ENCODE data around the gene POMC.
"Not testable (repeated sequence)": the region's sequence is repeated elsewhere in the genome, so short reads cannot be mapped to it uniquely, and the experiment has no call there.

The POMC gene

GRCh38 chr2:25168256-25169072, at the start of gene POMC:
Gene POMC (minus strand): TSS chr2:25168580. CDS start chr2:25164772, 3,808 bp downstream.
- DNase-seq (ENCODE audit: low spot score), result peak; percentile 31

- no peak for DNase-seq (ENCODE audit: low spot score)
These were observed 49.7 kb upstream of the POMC start for GRCh38 chr2:25218100-25218499.

GRCh38 chr2:25215948-25216679, 47.7 kb upstream of the POMC start:
- peak; percentile 81 for DNase-seq (ENCODE audit: low spot score)

GRCh38 chr2:25215232-25215631, 46.9 kb upstream of the POMC start:
- no peak for DNase-seq (ENCODE audit: low spot score)

- DNase-seq (ENCODE audit: low spot score), result no peak
These were observed 44.8 kb upstream of the POMC start for GRCh38 chr2:25213229-25213628.

GRCh38 chr2:25210923-25211322, 42.5 kb upstream of the POMC start:
- not testable (repeated sequence) for DNase-seq (ENCODE audit: low spot score)

- no peak for DNase-seq (ENCODE audit: low spot score)
These were observed 38.7 kb upstream of the POMC start for GRCh38 chr2:25207078-25207545.

GRCh38 chr2:25204190-25204838, 35.9 kb upstream of the POMC start:
- DNase-seq (ENCODE audit: low spot score), result no peak

- no peak for DNase-seq (ENCODE audit: low spot score)
These were observed 33.9 kb upstream of the POMC start for GRCh38 chr2:25202275-25202674.

- DNase-seq (ENCODE audit: low spot score), result no peak
These were observed 33.4 kb upstream of the POMC start for GRCh38 chr2:25201794-25202193.

GRCh38 chr2:25201265-25201664, 32.9 kb upstream of the POMC start:
- DNase-seq (ENCODE audit: low spot score), result no peak

GRCh38 chr2:25198576-25198975, 30.2 kb upstream of the POMC start:
- no peak for DNase-seq (ENCODE audit: low spot score)

- DNase-seq (ENCODE audit: low spot score), result no peak
These were observed 29.8 kb upstream of the POMC start for GRCh38 chr2:25198209-25198525.

GRCh38 chr2:25197336-25198208, 29.2 kb upstream of the POMC start:
- peak; percentile 62 for DNase-seq (ENCODE audit: low spot score)

GRCh38 chr2:25194576-25195122, 26.3 kb upstream of the POMC start:
- DNase-seq (ENCODE audit: low spot score), result no peak

GRCh38 chr2:25190536-25190935, 22.2 kb upstream of the POMC start:
- no peak for DNase-seq (ENCODE audit: low spot score)

- no peak for DNase-seq (ENCODE audit: low spot score)
These were observed 20.0 kb upstream of the POMC start for GRCh38 chr2:25188405-25188804.

- DNase-seq (ENCODE audit: low spot score), result no peak
These were observed 19.5 kb upstream of the POMC start for GRCh38 chr2:25187729-25188350.

GRCh38 chr2:25184254-25184653, 15.9 kb upstream of the POMC start:
- DNase-seq (ENCODE audit: low spot score), result no peak

GRCh38 chr2:25178976-25179375, 10.6 kb upstream of the POMC start:
- no peak for DNase-seq (ENCODE audit: low spot score)

GRCh38 chr2:25177211-25177611, 8.8 kb upstream of the POMC start:
- no peak for DNase-seq (ENCODE audit: low spot score)
